GM10248 (cell line): Measurements from ENCODE around the gene DNAJC5.
A peak's percentile ranks its signal among the peaks of the same experiment; 100 is the strongest.

Experiments used
- CTCF ChIA-PET: fragments of 300-600 bp; sonication (Branson Sonifier 250); formaldehyde crosslinking; extraction: SDS; loops from one replicate; lab custom pipeline; 2021; ENCODE audit warnings: antibody characterized with exemption; lab: Yijun Ruan, JAX
- POLR2A ChIA-PET: fragments of 350-650 bp; sonication (Branson Sonifier 250); formaldehyde crosslinking; extraction: SDS; loops from one replicate; lab custom pipeline; 2020; ENCODE audit warnings: antibody characterized with exemption; lab: Yijun Ruan, JAX
- DNase-seq: peaks from one replicate; pipeline ENCODE4 v3.0.0; 2012; ENCODE audit errors: extremely low spot score
- TF ChIP-seq, protein P1 (sequence below): IDR thresholded peaks from 2 replicates; pipeline ENCODE4 v1.5.1; 2012; ENCODE audit warnings: mild to moderate bottlenecking, low read depth; ENCODE audit errors: extremely low read depth, missing control alignments, control extremely low read depth

The DNAJC5 gene

GRCh38 chr20:63896264-63897105 is 1.6 kb downstream of the DNAJC5 start:
- DNase-seq = peak; percentile 73
- ChIA-PET CTCF (interaction anchor here (0.8 to 1.9 kb wide), 4 partner anchors 9 to 60 kb away, joined by 3 to 5 read pairs (median 4); partner anchors contain the start of gene UCKL1), POLR2A (interaction anchor here (1.0 to 1.6 kb wide), 2 partner anchors 11 to 31 kb away, joined by 3 to 5 read pairs; partner anchors contain the start of gene TPD52L2)
- TF ChIP-seq, protein P1, sequence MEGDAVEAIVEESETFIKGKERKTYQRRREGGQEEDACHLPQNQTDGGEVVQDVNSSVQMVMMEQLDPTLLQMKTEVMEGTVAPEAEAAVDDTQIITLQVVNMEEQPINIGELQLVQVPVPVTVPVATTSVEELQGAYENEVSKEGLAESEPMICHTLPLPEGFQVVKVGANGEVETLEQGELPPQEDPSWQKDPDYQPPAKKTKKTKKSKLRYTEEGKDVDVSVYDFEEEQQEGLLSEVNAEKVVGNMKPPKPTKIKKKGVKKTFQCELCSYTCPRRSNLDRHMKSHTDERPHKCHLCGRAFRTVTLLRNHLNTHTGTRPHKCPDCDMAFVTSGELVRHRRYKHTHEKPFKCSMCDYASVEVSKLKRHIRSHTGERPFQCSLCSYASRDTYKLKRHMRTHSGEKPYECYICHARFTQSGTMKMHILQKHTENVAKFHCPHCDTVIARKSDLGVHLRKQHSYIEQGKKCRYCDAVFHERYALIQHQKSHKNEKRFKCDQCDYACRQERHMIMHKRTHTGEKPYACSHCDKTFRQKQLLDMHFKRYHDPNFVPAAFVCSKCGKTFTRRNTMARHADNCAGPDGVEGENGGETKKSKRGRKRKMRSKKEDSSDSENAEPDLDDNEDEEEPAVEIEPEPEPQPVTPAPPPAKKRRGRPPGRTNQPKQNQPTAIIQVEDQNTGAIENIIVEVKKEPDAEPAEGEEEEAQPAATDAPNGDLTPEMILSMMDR = no peak

- ChIA-PET CTCF (interaction anchor here (1.3 kb wide), 1 partner anchor 10 kb away, joined by 4 read pairs; no protein-coding TSS in a partner anchor), POLR2A (no interaction called here)
- TF ChIP-seq, protein P1 = no peak
- no peak for DNase-seq
Measured at GRCh38 chr20:63897978-63898561, 3.1 kb downstream of the DNAJC5 start.

DNA sequence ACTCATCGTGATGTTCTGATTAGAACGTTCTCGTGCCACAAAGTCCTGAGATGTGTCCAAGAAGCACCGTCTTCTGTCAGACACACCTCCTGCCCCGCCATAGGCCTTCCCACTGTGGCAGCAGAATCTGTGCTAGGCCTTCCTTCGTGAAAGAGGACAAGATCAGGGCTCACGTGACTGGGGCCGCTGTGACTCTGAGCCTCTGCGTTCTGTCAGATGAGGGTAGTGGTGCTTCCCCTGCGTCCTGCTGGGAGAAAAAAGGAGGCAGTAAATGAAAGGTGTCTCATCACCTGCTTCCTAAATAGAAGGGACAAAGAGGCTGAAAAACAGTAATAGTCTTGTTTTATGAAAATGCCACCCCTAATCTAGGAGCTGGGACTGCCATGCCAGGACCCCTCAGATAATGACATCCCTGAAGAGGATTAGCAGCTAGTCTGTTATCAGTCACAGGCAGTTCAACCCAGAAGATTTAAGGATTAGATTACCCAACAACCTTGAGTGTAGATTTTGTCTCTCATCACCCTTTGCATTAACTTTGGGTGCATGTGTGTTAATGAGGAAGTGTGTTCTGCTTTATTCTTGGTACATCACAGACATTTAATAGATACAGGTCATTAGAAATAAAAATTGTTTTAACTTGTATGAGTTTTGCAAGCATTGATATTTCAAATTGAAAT is 4.1 kb downstream of the DNAJC5 start:
- POLR2A ChIA-PET = interaction anchor here (0.7 kb wide), 1 partner anchor 52 kb away, joined by 5 read pairs; no protein-coding TSS in a partner anchor
- TF ChIP-seq, protein P1 = no peak
- no peak for DNase-seq
- CTCF ChIA-PET = no interaction called here

DNA sequence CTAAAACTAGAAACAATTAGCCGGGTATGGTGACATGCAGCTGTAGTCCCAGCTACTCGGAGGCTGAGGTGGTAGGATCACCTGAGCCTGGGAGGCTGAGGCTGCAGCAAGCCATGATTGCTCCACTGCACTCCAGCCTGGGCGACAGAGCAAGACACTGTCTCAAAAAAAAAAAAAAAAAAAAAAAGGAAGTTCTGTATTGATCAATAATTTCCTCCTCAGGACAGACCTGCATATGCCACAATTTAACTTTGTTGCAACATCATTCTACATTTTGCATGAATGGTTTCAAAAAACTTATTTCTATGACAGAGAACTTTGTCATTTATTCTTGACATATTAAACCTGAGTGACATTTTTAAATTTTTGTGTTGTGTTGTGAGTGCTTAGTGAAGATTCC is 5.5 kb downstream of the DNAJC5 start:
- ChIA-PET CTCF (no interaction called here), POLR2A (no interaction called here)
- TF ChIP-seq, protein P1 = no peak
- DNase-seq = no peak

DNA sequence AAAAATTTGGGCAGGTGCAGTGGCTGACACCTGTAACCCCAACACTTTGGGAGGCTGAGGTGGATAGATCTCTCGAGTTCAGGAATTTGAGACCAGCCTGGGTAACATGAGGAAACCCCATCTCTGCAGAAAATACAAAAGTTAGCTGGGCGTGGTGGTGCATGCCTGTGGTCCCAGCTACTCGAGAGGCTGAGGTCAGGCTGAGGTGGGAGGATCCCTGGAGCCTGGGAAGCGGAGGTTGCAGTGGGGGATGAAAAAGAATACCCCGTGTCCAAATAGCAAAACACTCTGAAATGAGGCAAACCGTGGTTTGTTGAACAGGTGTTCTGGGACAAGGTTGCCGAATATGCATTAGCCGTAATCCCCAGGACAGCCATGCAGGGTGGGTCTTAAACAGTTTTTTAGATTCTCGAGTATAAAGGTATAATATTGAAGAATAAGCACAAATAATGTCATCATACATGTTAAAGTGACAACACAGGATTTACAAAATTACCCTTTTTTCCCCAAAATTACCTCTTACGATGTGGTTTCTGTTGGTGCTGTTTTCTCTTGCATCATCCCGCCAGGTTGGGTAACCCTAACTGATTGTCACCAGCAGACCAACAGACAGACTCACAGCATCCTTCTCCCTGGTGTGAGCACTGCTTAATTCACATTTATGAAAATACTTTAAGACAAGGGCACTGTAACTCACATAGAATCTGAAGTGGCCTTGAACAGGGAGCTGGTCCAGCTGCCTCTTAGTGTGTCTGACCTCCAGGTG is 9.1 kb downstream of the DNAJC5 start:
- DNase-seq = no peak
- TF ChIP-seq, protein P1 = no peak
- POLR2A ChIA-PET = no interaction called here
- CTCF ChIA-PET = no interaction called here
